WERI-Rb-1 (cell line): ENCODE results near the gene MTERF4.

Experiments
- DNase-seq: peaks from one replicate; pipeline ENCODE4 v3.0.0-alpha.2; 2020
- H3K27ac ChIP-seq: fragments of 250-450 bp; sonication (Bioruptor Pico); 2 replicates; pipeline ENCODE4 v1.5.1; 2020; ENCODE audit warnings: mild to moderate bottlenecking, moderate library complexity
- H3K27me3 ChIP-seq: fragments of 250-450 bp; sonication (Bioruptor Pico); 2 replicates; pipeline ENCODE4 v1.5.1; 2021; ENCODE audit warnings: mild to moderate bottlenecking, low read depth, moderate library complexity; ENCODE audit not compliant: insufficient read depth, severe bottlenecking
- H3K36me3 ChIP-seq: fragments of 250-450 bp; sonication (Bioruptor Pico); 2 replicates; pipeline ENCODE4 v1.5.1; 2020; ENCODE audit warnings: mild to moderate bottlenecking, moderate library complexity
- H3K4me3 ChIP-seq: 2 replicates; pipeline ENCODE4 v1.5.1; 2011; ENCODE audit warnings: low read depth, mild to moderate bottlenecking, control low read depth, low read length
- H3K9me3 ChIP-seq: fragments of 250-450 bp; sonication (Bioruptor Pico); 2 replicates; pipeline ENCODE4 v1.5.1; 2021; ENCODE audit warnings: mild to moderate bottlenecking, moderate library complexity; ENCODE audit not compliant: severe bottlenecking
- TF ChIP-seq, protein P1 (sequence below): IDR thresholded peaks from 2 replicates; pipeline ENCODE4 v1.5.1; 2011; ENCODE audit warnings: low read depth, mild to moderate bottlenecking, control low read depth, inconsistent platforms, low read length

MTERF4 gene

DNA sequence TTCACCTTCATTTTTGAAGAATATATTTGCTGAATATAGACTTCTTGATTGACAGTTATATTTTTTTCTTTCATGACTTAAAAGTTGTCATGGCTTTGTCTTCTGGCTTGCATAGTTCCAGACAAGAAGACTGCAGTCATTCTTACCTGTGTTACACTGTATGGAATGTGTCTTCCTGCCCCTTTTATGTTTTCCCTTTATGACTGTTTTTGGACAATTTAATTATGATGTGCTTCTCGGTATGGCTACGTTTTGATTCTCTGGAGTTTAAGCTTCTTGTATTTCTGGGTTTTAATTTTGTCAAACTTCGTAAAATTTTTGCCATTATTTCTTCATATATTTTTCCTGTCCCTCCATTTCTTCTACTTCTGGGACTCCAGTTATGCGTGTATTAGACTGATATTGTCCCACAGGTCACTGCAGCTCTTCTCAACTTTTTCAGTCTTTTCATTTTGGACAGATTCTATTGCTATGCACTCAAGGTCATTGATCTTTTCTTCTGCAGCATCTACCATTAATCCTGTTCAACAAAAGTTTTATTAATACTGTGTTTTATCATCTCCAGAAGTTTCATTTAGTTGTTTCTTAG lies 17.1 kb downstream of the MTERF4 start:
- Histone ChIP-seq H3K27ac (no peak overlapping the region), H3K9me3 (no peaks in the 10 kb centered on the region), H3K27me3 (no peaks in the 10 kb centered on the region), H3K36me3 (peaks cover 29% of the 10 kb centered on the region), H3K4me3 (no peak overlapping the region)
- TF ChIP-seq, protein P1, sequence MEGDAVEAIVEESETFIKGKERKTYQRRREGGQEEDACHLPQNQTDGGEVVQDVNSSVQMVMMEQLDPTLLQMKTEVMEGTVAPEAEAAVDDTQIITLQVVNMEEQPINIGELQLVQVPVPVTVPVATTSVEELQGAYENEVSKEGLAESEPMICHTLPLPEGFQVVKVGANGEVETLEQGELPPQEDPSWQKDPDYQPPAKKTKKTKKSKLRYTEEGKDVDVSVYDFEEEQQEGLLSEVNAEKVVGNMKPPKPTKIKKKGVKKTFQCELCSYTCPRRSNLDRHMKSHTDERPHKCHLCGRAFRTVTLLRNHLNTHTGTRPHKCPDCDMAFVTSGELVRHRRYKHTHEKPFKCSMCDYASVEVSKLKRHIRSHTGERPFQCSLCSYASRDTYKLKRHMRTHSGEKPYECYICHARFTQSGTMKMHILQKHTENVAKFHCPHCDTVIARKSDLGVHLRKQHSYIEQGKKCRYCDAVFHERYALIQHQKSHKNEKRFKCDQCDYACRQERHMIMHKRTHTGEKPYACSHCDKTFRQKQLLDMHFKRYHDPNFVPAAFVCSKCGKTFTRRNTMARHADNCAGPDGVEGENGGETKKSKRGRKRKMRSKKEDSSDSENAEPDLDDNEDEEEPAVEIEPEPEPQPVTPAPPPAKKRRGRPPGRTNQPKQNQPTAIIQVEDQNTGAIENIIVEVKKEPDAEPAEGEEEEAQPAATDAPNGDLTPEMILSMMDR, result no peak
- no peak for DNase-seq

DNA sequence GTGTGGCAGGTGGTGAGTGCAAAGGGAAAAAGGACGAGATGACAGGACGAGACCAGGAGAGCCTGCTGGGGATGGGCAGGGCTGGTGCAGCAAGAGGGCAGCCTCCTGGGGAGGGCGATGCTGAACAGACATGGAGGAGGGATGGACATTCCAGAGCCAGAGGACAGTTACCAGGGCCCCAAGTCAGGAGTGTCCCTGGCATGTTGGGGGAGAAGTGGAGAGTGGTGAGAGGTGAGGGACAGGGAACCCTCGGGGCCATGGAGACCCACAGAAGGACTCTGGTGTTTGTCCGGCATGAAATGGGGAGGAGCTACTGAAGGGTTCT lies 19.0 kb downstream of the MTERF4 start:
- TF ChIP-seq, protein P1, result no peak
- H3K4me3 ChIP-seq, result no peak overlapping the region
- H3K9me3 ChIP-seq, result no peaks in the 10 kb centered on the region
- peaks cover 11% of the 10 kb centered on the region for H3K36me3 ChIP-seq
- DNase-seq, result no peak
- H3K27ac ChIP-seq, result no peak overlapping the region
- H3K27me3 ChIP-seq, result no peaks in the 10 kb centered on the region

- Histone ChIP-seq H3K4me3 (no peak overlapping the region), H3K9me3 (no peaks in the 10 kb centered on the region), H3K27ac (no peak overlapping the region), H3K27me3 (no peaks in the 10 kb centered on the region), H3K36me3 (peaks cover 5% of the 10 kb centered on the region)
- DNase-seq, result no peak
- TF ChIP-seq, protein P1, result no peak
Observed at GRCh38 chr2:241082341-241083090, 19.6 kb downstream of the MTERF4 start.

DNA sequence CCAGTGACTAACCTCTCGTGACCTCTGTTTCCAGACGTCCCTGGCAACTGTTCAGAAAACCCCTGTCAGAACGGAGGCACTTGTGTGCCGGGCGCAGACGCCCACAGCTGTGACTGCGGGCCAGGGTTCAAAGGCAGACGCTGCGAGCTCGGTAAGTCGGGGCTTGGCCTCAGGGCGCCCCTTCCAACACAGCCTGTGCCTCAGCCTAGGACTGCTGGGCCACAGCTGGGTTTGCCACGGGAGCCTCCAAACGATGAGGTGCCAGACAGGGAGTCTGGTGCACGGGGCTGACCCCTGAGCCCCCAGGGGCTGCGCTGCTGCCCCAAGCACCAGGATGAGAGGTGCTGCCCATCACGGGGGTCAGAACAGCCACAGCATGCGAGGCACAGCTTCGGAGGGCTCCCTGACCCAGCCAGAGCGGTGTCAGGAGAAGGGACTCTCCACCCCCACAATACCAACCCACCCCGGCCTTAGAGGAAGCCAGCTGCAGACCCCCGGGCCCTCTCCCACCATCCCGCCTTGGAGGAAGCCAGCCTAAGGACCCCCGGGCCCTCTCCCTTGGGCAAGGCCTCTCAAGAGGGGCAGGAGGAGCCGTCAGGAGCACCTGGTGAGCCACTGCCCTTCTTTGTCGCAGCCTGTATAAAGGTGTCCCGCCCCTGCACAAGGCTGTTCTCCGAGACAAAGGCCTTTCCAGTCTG lies 20.3 kb downstream of the MTERF4 start:
- peaks cover 2% of the 10 kb centered on the region; the same call in 1 of the 2 replicates for H3K36me3 ChIP-seq
- no peak for DNase-seq
- H3K27me3 ChIP-seq, result no peaks in the 10 kb centered on the region
- TF ChIP-seq, protein P1, result no peak
- no peaks in the 10 kb centered on the region for H3K9me3 ChIP-seq
- no peak overlapping the region for H3K27ac ChIP-seq
- no peak overlapping the region for H3K4me3 ChIP-seq

GRCh38 chr2:241081190-241081642 lies 20.9 kb downstream of the MTERF4 start:
- H3K36me3 ChIP-seq, result peaks cover under 1% of the 10 kb centered on the region; the same call in 1 of the 2 replicates
- no peak for DNase-seq
- no peaks in the 10 kb centered on the region for H3K9me3 ChIP-seq
- TF ChIP-seq, protein P1, result no peak
- no peak overlapping the region for H3K4me3 ChIP-seq
- H3K27me3 ChIP-seq, result no peaks in the 10 kb centered on the region
- H3K27ac ChIP-seq, result no peak overlapping the region
